HEK293T (cell line): ENCODE data around the gene FMOD.

Experiments used
- BHLHE40 ChIP-seq: fragments of 450-650 bp; IDR thresholded peaks from 2 replicates; pipeline ENCODE4 v1.6.1; 2016; ENCODE audit warnings: mild to moderate bottlenecking, moderate library complexity, borderline replicate concordance
- CTBP1 ChIP-seq: fragments of 450-650 bp; IDR thresholded peaks from 2 replicates; pipeline ENCODE4 v1.6.1; 2016; ENCODE audit warnings: borderline replicate concordance
- FOXA1 ChIP-seq: fragments of 450-650 bp; IDR thresholded peaks from 2 replicates; pipeline ENCODE4 v1.6.1; 2016; ENCODE audit warnings: mild to moderate bottlenecking
- FOXM1 ChIP-seq: fragments of 450-650 bp; IDR thresholded peaks from 2 replicates; pipeline ENCODE4 v1.6.1; 2017; ENCODE audit warnings: mild to moderate bottlenecking, borderline replicate concordance
- L3MBTL2 ChIP-seq: fragments of 450-650 bp; conservative IDR thresholded peaks from 2 replicates; pipeline ENCODE4 v1.6.1; 2016; ENCODE audit warnings: mild to moderate bottlenecking
- SP1 ChIP-seq: fragments of 450-650 bp; IDR thresholded peaks from 2 replicates; pipeline ENCODE4 v1.6.1; 2017
- TARDBP ChIP-seq: fragments of 450-650 bp; IDR thresholded peaks from 2 replicates; pipeline ENCODE4 v1.6.1; 2016
- TF ChIP-seq, protein P1 (sequence below): fragments of 450-650 bp; IDR thresholded peaks from 2 replicates; pipeline ENCODE4 v1.6.1; 2016

DNA sequence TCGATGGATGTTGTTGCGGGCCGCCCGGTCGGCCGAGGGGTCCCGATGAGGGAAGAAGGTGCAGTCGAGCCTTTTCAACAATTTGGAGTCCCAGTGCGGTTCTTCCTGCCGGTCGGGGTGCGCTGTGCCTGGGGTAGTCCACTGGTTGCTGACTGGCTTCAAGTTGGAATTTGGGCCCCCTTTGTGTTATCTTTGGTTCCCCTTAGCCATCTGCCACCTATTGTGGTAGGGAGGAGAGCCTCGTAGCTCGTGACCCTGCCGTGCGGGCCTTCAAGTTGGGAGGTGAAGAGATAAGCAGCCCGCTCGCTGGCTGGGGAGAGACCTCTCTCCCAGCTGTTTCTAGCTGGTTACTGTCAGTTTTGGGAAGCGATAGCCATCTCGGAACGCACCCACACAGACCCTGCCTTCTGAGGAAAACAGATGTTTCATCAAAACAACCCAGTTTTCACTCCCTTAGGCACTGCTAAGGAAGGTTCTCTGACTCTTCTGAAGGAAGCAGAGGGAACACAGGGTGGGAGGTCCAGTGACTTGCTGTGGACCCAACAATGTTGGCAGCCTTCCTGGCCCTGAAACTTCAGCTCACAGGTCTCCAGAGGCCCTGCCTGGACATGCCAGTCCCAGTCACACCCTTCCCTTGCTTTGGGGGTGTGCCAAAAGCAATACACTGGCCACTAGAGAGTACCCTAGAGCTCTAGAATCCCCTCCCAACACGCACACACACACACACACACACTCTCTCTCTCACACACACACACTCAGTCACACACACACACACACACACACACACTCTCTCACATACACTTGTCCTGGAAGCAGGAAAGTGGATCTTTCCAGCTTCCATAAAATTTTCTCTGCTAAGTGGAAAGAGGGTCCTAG is 44.6 kb downstream of the FMOD start:
- TF ChIP-seq SP1 (no peak), L3MBTL2 (no peak), TARDBP (no peak), FOXA1 (no peak), FOXM1 (no peak), BHLHE40 (no peak), CTBP1 (no peak)
- TF ChIP-seq, protein P1, sequence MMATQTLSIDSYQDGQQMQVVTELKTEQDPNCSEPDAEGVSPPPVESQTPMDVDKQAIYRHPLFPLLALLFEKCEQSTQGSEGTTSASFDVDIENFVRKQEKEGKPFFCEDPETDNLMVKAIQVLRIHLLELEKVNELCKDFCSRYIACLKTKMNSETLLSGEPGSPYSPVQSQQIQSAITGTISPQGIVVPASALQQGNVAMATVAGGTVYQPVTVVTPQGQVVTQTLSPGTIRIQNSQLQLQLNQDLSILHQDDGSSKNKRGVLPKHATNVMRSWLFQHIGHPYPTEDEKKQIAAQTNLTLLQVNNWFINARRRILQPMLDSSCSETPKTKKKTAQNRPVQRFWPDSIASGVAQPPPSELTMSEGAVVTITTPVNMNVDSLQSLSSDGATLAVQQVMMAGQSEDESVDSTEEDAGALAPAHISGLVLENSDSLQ = no peak
